SK-N-MC (cell line): ENCODE measurements around the gene TTN.

Experiments
- DNase-seq: peaks from one replicate; pipeline ENCODE4 v3.0.0-alpha.2; 2011; ENCODE audit warnings: low read depth, low spot score
- H3K27ac ChIP-seq: fragments of 200-600 bp; sonication (generic); 2 replicates; pipeline ENCODE4 v1.5.1; 2016; ENCODE audit warnings: mixed run types
- H3K36me3 ChIP-seq: fragments of 200-600 bp; sonication (generic); 2 replicates; pipeline ENCODE4 v1.6.1; 2017; ENCODE audit warnings: antibody characterized with exemption, low read length, mixed read lengths; ENCODE audit not compliant: insufficient read depth
- H3K4me3 ChIP-seq: fragments of 200-600 bp; sonication (generic); 2 replicates; pipeline ENCODE4 v1.5.1; 2016
- H3K9ac ChIP-seq: fragments of 200-600 bp; sonication (generic); 2 replicates; pipeline ENCODE4 v1.8.0; 2017; ENCODE audit warnings: mixed run types, mixed read lengths; ENCODE audit not compliant: insufficient read length
- H3K9me3 ChIP-seq: fragments of 200-600 bp; sonication (generic); 2 replicates; pipeline ENCODE4 v1.6.1; 2017; ENCODE audit warnings: low read depth, mild to moderate bottlenecking, antibody characterized with exemption, low read length, moderate library complexity, mixed read lengths
- EZH2 ChIP-seq: fragments of 200-600 bp; sonication (generic); IDR thresholded peaks from one replicate; pipeline ENCODE4 v1.6.1; 2017; ENCODE audit warnings: antibody characterized with exemption
- FOXP2 ChIP-seq: optimal IDR thresholded peaks from 2 replicates; pipeline ENCODE3; 2011; ENCODE audit warnings: mild to moderate bottlenecking, moderate library complexity; ENCODE audit not compliant: insufficient read depth; ENCODE audit errors: extremely low read length, control extremely low read depth
- POLR2AphosphoS5 ChIP-seq: IDR thresholded peaks from 2 replicates; pipeline ENCODE4 v1.6.1; 2012; ENCODE audit warnings: mild to moderate bottlenecking, low read depth, low read length, borderline replicate concordance

Gene TTN

DNA sequence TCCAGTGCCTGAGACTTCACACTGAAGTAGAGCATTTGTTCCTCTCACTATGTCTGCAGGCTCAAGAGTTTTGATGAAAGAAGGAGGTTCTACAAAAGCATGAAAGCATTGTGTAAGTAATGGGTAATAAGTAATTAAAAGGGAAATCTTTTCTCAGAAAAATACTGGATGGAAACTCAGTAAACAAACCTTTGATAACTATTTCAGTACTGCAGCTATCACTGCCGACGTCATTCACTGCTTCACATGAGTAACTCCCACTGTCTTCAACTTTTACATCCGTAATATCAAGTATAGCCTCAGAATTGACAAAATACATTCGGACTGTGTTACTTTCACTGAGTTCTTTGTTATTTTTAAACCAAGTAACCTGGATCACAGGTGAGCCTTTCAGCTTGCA is 72.7 kb downstream of the TTN start:
- no peak overlapping the region for H3K27ac ChIP-seq
- H3K36me3 ChIP-seq, result no peaks in the 10 kb centered on the region
- DNase-seq, result no peak
- TF ChIP-seq EZH2 (no peak), POLR2AphosphoS5 (no peak), FOXP2 (no peak)
- H3K9me3 ChIP-seq, result no peaks in the 10 kb centered on the region
- H3K9ac ChIP-seq, result no peak overlapping the region
- no peak overlapping the region for H3K4me3 ChIP-seq

DNA sequence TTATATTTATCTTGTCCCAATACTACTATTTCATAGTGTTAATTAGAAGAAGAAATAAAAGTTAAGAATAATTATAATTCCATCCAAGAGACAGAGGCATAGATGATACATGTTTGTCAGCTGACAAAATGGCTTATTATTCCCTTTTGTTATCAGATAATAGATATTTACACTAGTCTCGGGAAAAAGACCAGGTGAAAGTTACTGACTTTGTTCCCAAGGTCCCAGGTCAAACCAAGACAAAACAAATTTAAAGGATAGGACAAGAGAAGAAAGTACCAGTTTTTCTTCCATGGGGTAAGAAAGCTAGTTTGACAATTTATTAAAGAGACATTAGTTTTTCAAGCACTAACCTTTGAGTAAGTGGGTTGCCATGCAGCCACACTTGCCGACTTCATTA is 73.2 kb downstream of the TTN start:
- TF ChIP-seq FOXP2 (no peak), POLR2AphosphoS5 (no peak), EZH2 (no peak)
- no peak overlapping the region for H3K4me3 ChIP-seq

DNA sequence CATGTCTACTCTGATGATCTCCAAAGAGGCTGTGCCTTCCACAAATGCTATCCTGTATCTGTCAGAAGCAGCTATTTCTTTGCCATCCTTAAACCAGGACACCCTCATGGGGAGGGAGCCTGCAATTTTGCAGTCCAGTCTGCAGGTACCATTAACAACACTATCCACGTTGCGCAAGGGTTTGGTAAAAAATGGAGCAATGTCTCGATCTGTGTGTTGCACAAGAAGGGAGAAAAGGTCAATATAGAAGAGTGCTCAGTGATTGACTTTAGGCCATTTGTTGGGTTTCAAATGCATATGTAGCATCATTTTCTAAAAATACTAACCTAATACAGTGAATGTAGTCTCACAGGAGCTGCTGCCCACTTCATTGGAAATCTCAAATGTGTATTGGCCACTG is 74.3 kb downstream of the TTN start:
- no peak for DNase-seq

More for the DNA sequence above, 73.2 kb downstream of the TTN start:
- no peak for DNase-seq
- Histone ChIP-seq H3K9ac (no peak overlapping the region), H3K9me3 (no peaks in the 10 kb centered on the region), H3K36me3 (no peaks in the 10 kb centered on the region), H3K27ac (no peak overlapping the region)

DNA sequence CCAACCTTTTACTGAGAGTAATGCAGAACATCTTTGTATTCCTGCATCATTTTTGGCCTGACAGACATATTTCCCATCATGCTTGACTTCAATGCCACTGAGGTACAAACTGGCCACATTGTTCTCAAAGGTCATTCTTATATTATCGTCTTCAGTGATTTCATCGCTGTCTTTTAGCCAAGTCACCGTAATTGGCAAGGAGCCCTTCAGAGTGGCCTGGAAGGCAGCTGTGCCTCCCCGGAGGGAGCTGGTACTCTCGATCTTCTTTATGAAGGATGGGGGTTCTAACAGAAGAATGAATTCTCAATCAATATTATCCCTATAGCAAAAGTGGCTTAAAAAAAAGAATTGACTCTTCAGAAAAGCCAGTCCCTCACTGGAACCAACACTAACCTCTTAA is 75.9 kb downstream of the TTN start:
- H3K4me3 ChIP-seq, result no peak overlapping the region

More for the DNA sequence above, 74.3 kb downstream of the TTN start:
- Histone ChIP-seq H3K27ac (no peak overlapping the region), H3K4me3 (no peak overlapping the region), H3K9ac (no peak overlapping the region), H3K9me3 (no peaks in the 10 kb centered on the region), H3K36me3 (no peaks in the 10 kb centered on the region)
- TF ChIP-seq EZH2 (no peak), FOXP2 (no peak), POLR2AphosphoS5 (no peak)

DNA sequence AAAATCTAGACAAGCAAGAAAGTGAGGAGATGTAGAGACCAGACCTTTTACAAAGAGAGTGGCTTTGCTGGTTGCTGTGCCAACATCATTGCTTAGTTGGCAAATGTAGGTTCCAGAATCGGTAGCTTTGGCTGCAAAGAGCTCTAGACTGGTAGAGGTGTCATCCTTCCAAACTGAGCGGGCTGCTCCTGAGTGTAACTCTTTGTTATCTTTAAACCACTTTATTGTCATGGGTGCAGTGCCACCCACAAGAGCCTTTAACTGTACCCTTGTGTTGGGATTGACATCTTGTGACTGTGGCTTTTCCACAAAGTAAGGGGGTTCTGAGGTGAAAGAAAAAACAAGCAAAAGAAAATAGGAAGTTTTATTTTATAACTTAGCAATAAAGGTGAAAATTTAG is 77.2 kb downstream of the TTN start:
- no peaks in the 10 kb centered on the region for H3K9me3 ChIP-seq
- H3K9ac ChIP-seq, result no peak overlapping the region
- no peak for DNase-seq
- no peaks in the 10 kb centered on the region for H3K36me3 ChIP-seq
- no peak overlapping the region for H3K4me3 ChIP-seq
- H3K27ac ChIP-seq, result no peak overlapping the region
- TF ChIP-seq POLR2AphosphoS5 (no peak), EZH2 (no peak), FOXP2 (no peak)

More for the DNA sequence above, 75.9 kb downstream of the TTN start:
- Histone ChIP-seq H3K9me3 (no peaks in the 10 kb centered on the region), H3K36me3 (no peaks in the 10 kb centered on the region), H3K27ac (no peak overlapping the region), H3K9ac (no peak overlapping the region)
- TF ChIP-seq EZH2, result no peak
- no peak for TF ChIP-seq FOXP2
- TF ChIP-seq POLR2AphosphoS5, result no peak
- DNase-seq, result no peak

DNA sequence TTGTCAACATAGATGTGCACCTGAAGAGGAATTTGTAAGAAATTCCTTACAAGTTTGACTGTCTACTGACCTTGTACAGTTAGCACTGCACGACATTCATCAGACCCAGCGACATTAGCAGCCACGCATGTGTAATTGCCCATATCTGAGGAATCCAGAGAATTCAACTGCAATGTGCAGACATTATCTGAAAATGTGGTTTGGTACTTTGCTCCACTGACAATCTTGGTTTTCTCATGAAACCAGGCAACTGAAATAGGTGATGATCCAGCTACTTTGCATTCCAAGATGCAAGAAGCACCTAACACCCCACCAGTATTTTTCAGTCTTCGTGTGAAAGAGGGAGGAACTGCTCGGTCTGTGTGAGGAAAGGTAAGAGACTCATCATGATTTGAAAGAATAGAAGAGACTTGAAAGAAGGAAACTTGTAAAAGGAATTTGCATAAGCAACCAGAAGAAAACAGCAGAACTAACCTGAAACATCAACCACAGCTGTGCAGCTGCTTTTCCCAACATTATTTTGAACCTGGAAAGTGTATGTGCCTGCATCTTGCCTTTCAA is 83.4 kb downstream of the TTN start:
- Histone ChIP-seq H3K9ac (no peak overlapping the region), H3K27ac (no peak overlapping the region), H3K36me3 (no peaks in the 10 kb centered on the region), H3K9me3 (no peaks in the 10 kb centered on the region), H3K4me3 (no peak overlapping the region)
- DNase-seq, result no peak
- TF ChIP-seq FOXP2 (no peak), POLR2AphosphoS5 (no peak), EZH2 (no peak)

DNA sequence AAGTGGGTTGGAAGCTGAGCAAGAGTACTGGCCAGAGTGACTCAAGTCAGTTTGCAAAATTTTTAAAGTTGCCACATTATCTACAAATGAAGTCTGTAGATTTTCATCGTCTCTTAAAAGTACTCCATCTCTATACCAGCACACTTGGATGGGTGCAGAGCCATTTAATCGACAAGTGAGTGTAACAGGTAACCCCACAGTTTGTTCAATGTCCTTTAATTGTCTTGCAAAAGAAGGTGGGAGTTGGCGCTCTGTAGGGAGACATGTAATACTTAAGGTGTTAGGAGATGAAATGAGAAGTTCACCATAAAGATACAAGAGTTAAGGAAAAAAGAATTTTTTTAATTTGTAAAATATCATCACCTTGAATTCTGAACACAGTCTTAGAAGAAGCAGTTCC is 84.9 kb downstream of the TTN start:
- H3K9ac ChIP-seq, result no peak overlapping the region
- no peak for TF ChIP-seq POLR2AphosphoS5
- no peak for TF ChIP-seq FOXP2
- H3K9me3 ChIP-seq, result no peaks in the 10 kb centered on the region

DNA sequence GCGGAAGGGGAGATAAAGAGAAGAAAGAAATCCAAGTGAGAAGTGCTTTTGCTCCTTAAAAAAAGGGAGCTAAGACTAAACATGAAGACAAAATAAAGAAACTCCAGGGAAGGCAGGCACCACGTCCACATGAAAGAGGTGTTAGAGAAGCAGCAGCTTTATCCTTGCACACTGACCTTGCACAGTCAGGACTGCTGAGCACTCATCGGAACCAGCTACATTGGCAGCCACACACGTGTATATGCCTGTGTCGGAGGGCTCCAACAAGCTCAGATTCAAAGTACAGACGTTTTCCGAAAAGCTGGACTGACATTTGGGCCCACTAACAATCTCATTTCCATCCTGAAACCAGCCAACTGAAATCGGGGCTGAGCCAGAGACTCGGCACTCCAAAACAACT is 88.2 kb downstream of the TTN start:
- no peak for DNase-seq
- H3K36me3 ChIP-seq, result no peaks in the 10 kb centered on the region
- no peaks in the 10 kb centered on the region for H3K9me3 ChIP-seq
- no peak overlapping the region for H3K4me3 ChIP-seq
- H3K9ac ChIP-seq, result no peak overlapping the region
- TF ChIP-seq POLR2AphosphoS5, result no peak
- TF ChIP-seq FOXP2, result no peak
- TF ChIP-seq EZH2, result no peak
- H3K27ac ChIP-seq, result no peak overlapping the region

More for the DNA sequence above, 84.9 kb downstream of the TTN start:
- no peaks in the 10 kb centered on the region for H3K36me3 ChIP-seq
- no peak overlapping the region for H3K4me3 ChIP-seq
- DNase-seq, result no peak
- H3K27ac ChIP-seq, result no peak overlapping the region

DNA sequence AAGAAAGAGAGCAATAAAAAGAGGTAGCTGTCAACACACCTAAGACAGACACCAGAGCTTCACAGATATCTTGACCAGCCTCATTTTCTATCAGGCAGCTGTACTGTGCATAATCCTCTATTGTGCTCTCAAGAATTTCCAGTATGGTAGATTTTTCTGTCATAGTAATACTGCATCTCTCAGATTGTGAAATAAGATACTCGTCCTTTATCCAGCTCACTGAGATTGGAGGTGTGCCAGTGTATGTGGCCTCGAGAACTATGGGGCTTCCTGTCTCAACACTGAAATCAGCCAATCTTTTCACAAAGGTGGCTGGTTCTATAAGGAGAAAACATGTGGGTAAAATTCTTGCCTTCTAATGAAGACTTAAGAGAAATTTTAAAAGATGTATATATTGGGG is 88.9 kb downstream of the TTN start:
- TF ChIP-seq EZH2 (no peak), FOXP2 (no peak), POLR2AphosphoS5 (no peak)
- no peak overlapping the region for H3K9ac ChIP-seq
- DNase-seq, result no peak
- H3K27ac ChIP-seq, result no peak overlapping the region
- H3K4me3 ChIP-seq, result no peak overlapping the region
- H3K9me3 ChIP-seq, result no peaks in the 10 kb centered on the region
- no peaks in the 10 kb centered on the region for H3K36me3 ChIP-seq

DNA sequence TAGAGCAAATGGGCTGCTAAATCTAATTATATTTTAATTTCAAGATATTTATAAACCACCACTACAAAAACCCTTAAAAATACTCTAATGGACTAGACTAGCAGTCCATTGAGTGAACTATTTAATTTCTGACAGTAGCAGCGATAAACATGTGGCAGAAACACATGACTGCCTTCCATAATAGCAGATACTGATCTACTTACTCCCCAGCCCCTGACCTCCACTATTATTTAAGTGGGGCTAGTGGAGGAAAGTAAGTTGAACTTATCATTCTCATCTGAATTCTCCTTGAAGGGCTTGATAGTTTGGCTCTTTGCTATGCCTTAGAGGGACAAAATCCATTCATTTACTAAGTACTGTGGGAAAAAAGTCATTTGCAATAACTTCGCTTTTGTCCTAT is 90.8 kb downstream of the TTN start:
- Histone ChIP-seq H3K4me3 (no peak overlapping the region), H3K36me3 (no peaks in the 10 kb centered on the region), H3K9me3 (no peaks in the 10 kb centered on the region), H3K27ac (no peak overlapping the region), H3K9ac (no peak overlapping the region)
- TF ChIP-seq POLR2AphosphoS5 (no peak), FOXP2 (no peak), EZH2 (no peak)
- no peak for DNase-seq
